ENCODE results near the gene CGAS.
"Not testable (repeated sequence)": the region's sequence is repeated elsewhere in the genome, so short reads cannot be mapped to it uniquely, and the experiment has no call there.

CGAS gene

DNA sequence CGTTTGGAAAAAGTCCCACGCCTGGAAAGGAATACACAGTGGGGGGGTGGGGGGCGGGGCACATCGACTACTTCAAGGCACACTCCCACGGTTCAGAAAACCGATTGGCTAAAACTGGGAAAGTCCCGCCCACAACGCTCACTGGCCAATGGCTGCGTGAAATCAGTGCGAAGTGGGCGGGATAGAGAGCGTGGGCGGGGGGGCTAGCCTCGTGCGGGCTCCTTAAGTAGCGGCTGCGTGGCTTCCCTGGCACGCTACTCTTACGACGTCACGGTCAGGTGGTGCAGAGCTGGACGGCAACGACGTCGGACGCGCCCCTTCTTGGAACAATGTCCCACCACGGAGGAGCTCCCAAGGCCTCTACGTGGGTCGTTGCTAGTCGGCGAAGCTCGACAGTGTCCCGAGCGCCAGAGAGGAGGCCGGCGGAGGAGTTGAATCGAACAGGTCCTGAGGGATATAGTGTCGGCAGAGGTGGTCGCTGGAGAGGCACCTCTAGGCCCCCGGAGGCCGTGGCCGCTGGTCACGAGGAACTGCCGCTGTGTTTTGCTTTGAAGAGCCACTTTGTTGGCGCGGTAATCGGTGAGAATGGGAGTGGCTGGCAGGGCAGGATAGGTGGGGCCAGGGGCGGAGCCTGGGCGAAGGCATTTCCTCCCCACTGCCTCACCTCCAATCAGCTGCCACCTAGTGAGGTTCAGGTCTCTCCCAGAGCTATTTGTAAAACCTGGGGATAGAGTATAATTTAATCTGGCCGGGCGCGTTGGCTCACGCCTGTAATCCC, 57.3 kb downstream of the CGAS start, which contains the start of gene DDX43:
Gene DDX43, plus strand, starts transcription at position 252 of the 778 bp plus-strand sequence. Its CDS starts 78 bp downstream, at position 330.
- ATAC-seq, result peak; percentile 66 to 68

DNA sequence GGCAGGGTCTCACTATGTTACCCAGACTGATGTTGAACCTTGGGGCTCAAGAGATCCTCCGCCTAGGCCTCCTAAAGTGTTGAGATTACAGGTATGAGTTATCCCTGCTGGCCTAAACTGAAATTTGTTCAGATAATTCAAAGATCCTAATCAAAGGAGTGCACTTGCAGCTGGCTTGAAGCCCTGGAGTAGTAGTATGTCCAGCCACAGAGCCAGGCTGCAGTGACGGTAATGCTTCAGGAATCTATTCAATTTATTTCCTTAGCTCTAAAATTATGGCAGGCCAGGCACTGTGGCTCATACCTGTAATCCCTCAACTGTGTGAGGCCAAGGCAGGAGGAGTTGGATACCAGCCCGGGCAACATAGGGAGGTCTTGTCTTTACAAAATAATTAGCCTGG, 58.8 kb downstream of the CGAS start:
- ATAC-seq, result no peak

- ATAC-seq, result not testable (repeated sequence)
These were observed 59.9 kb downstream of the CGAS start for GRCh38 chr6:73392188-73392587.

DNA sequence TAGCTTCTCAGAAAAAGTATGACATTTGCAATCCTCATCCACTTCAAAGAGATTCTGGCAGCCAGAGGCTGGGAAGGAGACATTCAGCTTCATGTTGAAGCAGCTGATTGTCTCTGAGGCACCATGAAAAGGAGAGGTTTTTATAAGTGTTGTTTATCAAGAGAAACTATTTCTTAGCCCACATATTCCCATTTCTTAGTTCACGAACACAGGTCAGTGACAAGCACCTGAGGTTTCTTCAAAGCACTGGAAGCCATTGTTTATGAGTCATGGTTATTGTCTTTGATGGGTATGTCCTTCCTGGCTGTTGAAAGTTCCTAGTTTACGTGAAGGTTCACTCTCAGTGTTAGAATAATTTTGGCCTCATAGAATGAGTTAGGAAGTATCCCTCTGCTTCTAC, 60.4 kb downstream of the CGAS start:
- no peak for ATAC-seq

- ATAC-seq, result no peak
These were observed 62.2 kb downstream of the CGAS start for GRCh38 chr6:73389854-73390253.

DNA sequence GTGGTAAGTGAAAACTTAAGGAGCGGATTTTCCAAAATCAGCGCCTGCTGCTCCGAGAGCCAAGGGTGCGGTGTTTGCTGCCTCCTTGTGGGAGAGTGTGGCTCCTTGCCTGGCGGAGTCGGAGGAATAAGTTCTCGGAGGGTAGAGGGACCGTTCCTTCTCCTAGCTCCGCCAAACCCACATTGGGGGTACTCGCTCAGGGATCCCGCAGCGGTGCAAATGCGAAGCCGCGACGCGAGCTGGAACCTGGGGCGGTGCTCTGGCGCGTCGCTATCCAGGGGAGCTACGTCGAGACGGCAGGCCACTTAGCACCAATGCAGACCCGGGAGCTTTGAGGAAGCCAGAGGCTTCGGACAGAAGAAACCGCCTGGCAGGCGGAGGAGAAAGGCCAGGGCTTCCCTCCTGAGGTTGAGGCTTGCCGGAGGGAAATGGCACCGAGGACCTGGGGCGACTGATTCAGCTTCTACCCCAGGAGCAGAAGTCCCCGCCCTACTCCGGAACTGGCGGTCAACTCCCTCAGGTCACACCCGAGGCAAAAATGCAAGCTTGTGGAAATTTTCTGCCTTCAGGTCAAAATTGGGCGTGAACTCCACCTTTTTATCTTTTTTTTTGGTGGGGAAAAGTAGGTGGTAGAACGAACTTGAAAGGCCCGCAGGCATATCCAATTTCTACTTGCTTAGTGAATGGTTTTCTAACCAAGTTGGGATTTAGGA, 63.1 kb downstream of the CGAS start:
- peak; percentile 70 to 86 for ATAC-seq

DNA sequence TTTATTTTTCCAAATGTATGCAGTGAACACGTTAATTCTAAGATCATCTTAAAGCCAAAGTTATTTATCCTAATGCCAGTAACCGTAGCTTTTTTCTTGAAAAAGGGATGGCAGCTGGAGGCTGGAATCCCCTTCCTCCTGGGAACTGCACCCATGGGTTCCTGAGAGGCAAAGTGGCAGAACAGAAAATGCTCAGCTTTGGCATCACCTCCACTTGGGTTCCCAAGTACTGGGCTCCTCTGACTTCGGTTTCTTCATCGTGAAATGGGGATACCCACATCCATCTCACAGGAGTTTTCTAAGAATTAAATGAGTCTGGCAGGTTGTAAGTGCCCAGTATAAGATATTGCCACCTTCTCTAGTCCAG, 63.7 kb downstream of the CGAS start:
- no peak for ATAC-seq

DNA sequence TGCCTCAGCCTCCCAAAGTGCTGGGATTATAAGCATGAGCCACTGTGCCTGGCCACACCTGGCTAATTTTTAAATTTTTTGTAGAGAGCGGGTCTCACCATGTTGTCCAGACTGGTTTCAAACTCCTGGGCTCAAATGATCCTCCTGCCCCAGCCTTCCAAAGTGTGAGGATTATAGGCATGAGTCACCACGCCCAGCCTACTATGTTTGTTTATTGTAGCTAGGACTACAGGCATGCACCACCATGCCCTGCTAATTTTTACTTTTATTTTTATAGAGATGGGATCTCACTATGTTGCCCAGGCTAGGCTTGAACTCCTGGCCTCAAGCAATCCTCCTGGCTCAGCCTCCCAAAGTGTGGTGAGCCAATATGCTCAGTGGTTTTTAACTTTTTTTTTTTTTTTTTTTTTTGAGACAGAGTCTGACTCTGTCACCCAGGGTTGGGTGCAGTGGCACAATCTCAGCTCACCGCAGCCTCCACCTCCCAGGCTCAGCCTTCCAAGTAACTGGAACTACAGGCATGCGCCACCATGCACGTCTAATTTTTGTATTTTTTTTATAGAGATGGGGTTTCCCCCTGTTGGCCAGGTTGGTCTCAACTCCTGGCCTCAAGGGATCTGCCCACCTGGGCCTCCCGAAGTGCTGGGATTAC, 69.5 kb downstream of the CGAS start:
- no peak for ATAC-seq

GRCh38 chr6:73381531-73381930, 70.6 kb downstream of the CGAS start:
- not testable (repeated sequence) for ATAC-seq

DNA sequence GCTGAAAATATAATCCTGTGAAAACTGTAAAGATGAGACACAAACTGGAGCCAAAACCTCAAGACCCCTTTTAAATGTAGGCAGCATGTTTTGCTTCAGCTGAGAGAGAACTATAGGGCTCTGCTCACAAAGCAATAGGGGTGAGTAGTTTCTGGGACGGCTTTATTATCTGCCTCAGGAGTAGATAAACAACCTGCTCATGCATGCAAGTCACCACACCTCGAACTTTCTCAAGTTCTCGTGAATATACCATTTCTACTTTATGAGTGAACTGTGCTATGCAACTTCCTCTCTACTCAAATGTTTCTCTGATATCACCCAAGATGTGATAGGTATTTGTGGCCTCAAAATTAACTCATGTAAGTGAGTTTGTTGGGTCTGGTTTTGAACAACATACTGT, 74.9 kb downstream of the CGAS start:
- ATAC-seq, result no peak

DNA sequence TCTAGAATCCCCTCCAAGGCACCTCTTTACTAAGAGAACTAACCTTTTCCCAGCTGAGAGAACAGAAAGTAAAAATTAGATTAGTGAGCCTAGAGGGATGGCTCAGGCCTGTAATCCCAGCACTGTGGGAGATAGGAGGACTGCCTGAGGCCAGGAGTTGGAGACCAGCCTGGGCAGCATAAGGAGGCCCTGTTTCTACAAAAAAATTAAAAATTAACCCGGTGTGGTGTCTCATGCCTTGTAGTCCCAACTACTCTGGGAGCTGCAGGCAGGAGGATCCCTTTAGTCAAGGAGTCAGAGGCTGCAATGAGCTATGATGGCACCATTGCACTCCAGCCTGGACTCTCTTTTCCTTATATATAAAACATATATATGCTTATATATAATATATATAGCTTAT, 76.9 kb downstream of the CGAS start:
- ATAC-seq, result no peak

Data from activated CD4-positive, CD25-positive, alpha-beta regulatory T cell treated with anti-CD3 and anti-CD28 coated beads, Interleukin-2, amount 50 U/mL, for 24 hours (primary cell).